Endodermal cell (in vitro differentiated cells): Measurements from ENCODE around the gene LRRC34. TPM values are rescaled to one million over a fixed set of nuclear protein-coding genes. Genes with fewer than 3 reads are reported as not detected.

ENCODE experiments used
- DNase-seq: peaks from one replicate; pipeline ENCODE4 v3.0.0-alpha.2; 2017
- H3K27ac ChIP-seq: 2 replicates; pipeline ENCODE4 v1.5.1; 2013; ENCODE audit warnings: mild to moderate bottlenecking, low read depth, low read length, moderate library complexity
- H3K27me3 ChIP-seq: 2 replicates; pipeline ENCODE4 v1.6.1; 2013; ENCODE audit warnings: mild to moderate bottlenecking, low read length, moderate library complexity; ENCODE audit not compliant: insufficient read depth, control insufficient read depth, poor library complexity, severe bottlenecking
- H3K36me3 ChIP-seq: 2 replicates; pipeline ENCODE4 v1.7.0; 2013; ENCODE audit warnings: mild to moderate bottlenecking, low read length, moderate library complexity; ENCODE audit not compliant: control insufficient read depth, insufficient read depth
- H3K4me1 ChIP-seq: one replicate; pipeline ENCODE4 v1.7.0; 2013; ENCODE audit warnings: low read length; ENCODE audit not compliant: control insufficient read depth, insufficient read depth
- H3K4me3 ChIP-seq: 2 replicates; pipeline ENCODE4 v1.5.1; 2013; ENCODE audit warnings: mild to moderate bottlenecking, low read length, moderate library complexity
- H3K9ac ChIP-seq: 2 replicates; pipeline ENCODE4 v1.6.1; 2013; ENCODE audit warnings: mild to moderate bottlenecking, low read length, moderate library complexity; ENCODE audit not compliant: poor library complexity, severe bottlenecking; ENCODE audit errors: extremely low read depth
- H3K9me3 ChIP-seq: 2 replicates; pipeline ENCODE4 v1.6.1; 2013; ENCODE audit warnings: mild to moderate bottlenecking, low read length, moderate library complexity; ENCODE audit not compliant: control insufficient read depth
- H3K27ac Mint-ChIP-seq: 2 replicates; pipeline ENCODE4 v1.8.0; 2020; ENCODE audit warnings: mixed read lengths
- H3K27me3 Mint-ChIP-seq: 2 replicates; pipeline ENCODE4 v1.8.0; 2021; ENCODE audit warnings: mild to moderate bottlenecking, mixed read lengths; ENCODE audit not compliant: insufficient read depth
- H3K36me3 Mint-ChIP-seq: 2 replicates; pipeline ENCODE4 v1.8.0; 2020; ENCODE audit warnings: low read depth, mixed read lengths
- H3K4me1 Mint-ChIP-seq: 2 replicates; pipeline ENCODE4 v1.8.0; 2020; ENCODE audit warnings: mixed read lengths
- H3K4me3 Mint-ChIP-seq: 2 replicates; pipeline ENCODE4 v1.8.0; 2020; ENCODE audit warnings: mild to moderate bottlenecking, moderate library complexity, mixed read lengths
- H3K9me3 Mint-ChIP-seq: 2 replicates; pipeline ENCODE4 v1.8.0; 2020; ENCODE audit warnings: mild to moderate bottlenecking, mixed read lengths
- CTCF ChIP-seq: fragments of 200-600 bp; sonication (generic); conservative IDR thresholded peaks from 2 replicates; pipeline ENCODE4 v1.5.0; 2021; ENCODE audit warnings: antibody characterized with exemption, mild to moderate bottlenecking
- WGBS, 2 experiments: methylation state at CpG; one replicate each; pipeline versions ENCODE4 v1.1.5 to v1.1.7; 2013; ENCODE audit warnings: missing lambda C conversion rate in 2 of 2, mixed read lengths in 1 of 2; ENCODE audit not compliant: insufficient coverage in 1 of 2, insufficient read length in 1 of 2; 5-methylcytosine and 5-hydroxymethylcytosine counted together
- total RNA-seq, 2 donors: library from RNA; stranded (reverse); fragmentation: NEBNext Ultra II Directional in 1 of 2; extraction: Animal tissue kit (Norgen Biotek cat#: 25700) in 1 of 2; gene quantifications; 2 replicates in 1 of 2; 3 replicates in 1 of 2; pipeline ENCODE4 v1.2.1, GENCODE V29; 2021

Gene LRRC34
- total RNA-seq, 2 donors from 2014 or later: 5.6 to 11.3 TPM

GRCh38 chr3:169848741-169849140, 36.0 kb upstream of the LRRC34 start:
- no peaks in the 10 kb centered on the region for H3K36me3 ChIP-seq
- TF ChIP-seq CTCF: no peak
- H3K4me1 Mint-ChIP-seq: peaks cover 2% of the 10 kb centered on the region
- no peak overlapping the region for H3K4me3 Mint-ChIP-seq
- no peak overlapping the region for H3K27ac ChIP-seq
- H3K9me3 Mint-ChIP-seq: no peaks in the 10 kb centered on the region
- H3K9ac ChIP-seq: no peak overlapping the region
- H3K27ac Mint-ChIP-seq: no peak overlapping the region
- no peak for DNase-seq
- 92% methylated on average over 3 of the region's 3 CpGs; no CpG with 5 or more reads in 1 of the 2 experiments for WGBS, 2 experiments
- no peaks in the 10 kb centered on the region for H3K27me3 Mint-ChIP-seq
- H3K4me3 ChIP-seq: no peak overlapping the region
- no peaks in the 10 kb centered on the region for H3K4me1 ChIP-seq
- H3K9me3 ChIP-seq: no peaks in the 10 kb centered on the region
- no peaks in the 10 kb centered on the region for H3K36me3 Mint-ChIP-seq
- no peaks in the 10 kb centered on the region for H3K27me3 ChIP-seq

- Histone ChIP-seq H3K27me3 (no peaks in the 10 kb centered on the region), H3K4me3 (no peak overlapping the region), H3K27ac (no peak overlapping the region), H3K4me1 (no peaks in the 10 kb centered on the region), H3K9me3 (no peaks in the 10 kb centered on the region), H3K36me3 (no peaks in the 10 kb centered on the region), H3K9ac (no peak overlapping the region)
- Mint-ChIP-seq H3K4me1 (peaks cover 2% of the 10 kb centered on the region), H3K9me3 (no peaks in the 10 kb centered on the region), H3K27ac (no peak overlapping the region), H3K36me3 (no peaks in the 10 kb centered on the region), H3K27me3 (no peaks in the 10 kb centered on the region), H3K4me3 (no peak overlapping the region)
- TF ChIP-seq CTCF: no peak
- WGBS, 2 experiments: 90% methylated on average over 4 of the region's 4 CpGs; no CpG with 5 or more reads in 1 of the 2 experiments
- no peak for DNase-seq
These were observed 35.2 kb upstream of the LRRC34 start for GRCh38 chr3:169847896-169848295.

- H3K27ac Mint-ChIP-seq: no peak overlapping the region
These were observed 33.9 kb upstream of the LRRC34 start for GRCh38 chr3:169846458-169847193.

More at GRCh38 chr3:169846458-169847193, 33.9 kb upstream of the LRRC34 start:
- H3K27me3 ChIP-seq: no peaks in the 10 kb centered on the region
- Mint-ChIP-seq H3K9me3 (no peaks in the 10 kb centered on the region), H3K27me3 (no peaks in the 10 kb centered on the region), H3K36me3 (no peaks in the 10 kb centered on the region), H3K4me3 (no peak overlapping the region), H3K4me1 (peaks cover 2% of the 10 kb centered on the region)
- no peaks in the 10 kb centered on the region for H3K4me1 ChIP-seq
- 92 to 94% methylated on average over 8 to 11 of the region's 11 CpGs for WGBS, 2 experiments
- no peak for TF ChIP-seq CTCF
- no peak overlapping the region for H3K27ac ChIP-seq
- no peaks in the 10 kb centered on the region for H3K9me3 ChIP-seq
- H3K9ac ChIP-seq: no peak overlapping the region
- no peak for DNase-seq
- no peak overlapping the region for H3K4me3 ChIP-seq
- no peaks in the 10 kb centered on the region for H3K36me3 ChIP-seq
